ENCODE measurements around the gene EGLN1.
"Not testable (repeated sequence)": the region's sequence is repeated elsewhere in the genome, so short reads cannot be mapped to it uniquely, and the experiment has no call there.

The EGLN1 gene

GRCh38 chr1:231354330-231355020, 67.6 kb downstream of the EGLN1 start:
- Mint-ChIP-seq H3K4me1 (ENCODE audit: low read depth) (peaks cover 10% of the 10 kb centered on the region), H3K36me3 (ENCODE audit: low read depth) (peaks cover 24% of the 10 kb centered on the region), H3K9me3 (no peaks in the 10 kb centered on the region), H3K27me3 (ENCODE audit: low read depth) (no peaks in the 10 kb centered on the region), H3K4me3 (no peak overlapping the region), H3K27ac (no peak overlapping the region)
- DNase-seq (ENCODE audit: low spot score) = no peak

DNA sequence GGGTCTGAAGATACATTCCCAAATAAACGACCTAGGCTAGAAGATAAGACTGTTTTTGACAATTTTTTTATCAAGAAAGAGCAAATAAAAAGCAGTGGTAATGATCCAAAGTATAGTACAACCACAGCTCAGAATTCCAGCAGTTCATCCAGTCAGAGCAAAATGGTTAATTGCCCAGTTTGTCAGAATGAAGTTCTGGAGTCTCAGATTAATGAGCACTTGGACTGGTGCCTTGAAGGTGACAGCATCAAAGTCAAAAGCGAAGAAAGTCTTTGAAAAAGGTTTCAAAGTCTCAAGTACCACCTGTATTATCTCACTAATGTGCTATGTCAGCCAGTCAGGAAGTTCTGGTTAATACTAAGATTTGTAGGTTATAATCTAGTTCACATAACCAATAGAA, 69.0 kb downstream of the EGLN1 start:
- H3K36me3 Mint-ChIP-seq (ENCODE audit: low read depth) = peaks cover 30% of the 10 kb centered on the region
- no peak overlapping the region for H3K27ac Mint-ChIP-seq
- no peak for DNase-seq (ENCODE audit: low spot score)
- H3K27me3 Mint-ChIP-seq (ENCODE audit: low read depth) = no peaks in the 10 kb centered on the region
- H3K9me3 Mint-ChIP-seq = no peaks in the 10 kb centered on the region
- H3K4me3 Mint-ChIP-seq = no peak overlapping the region
- peaks cover 8% of the 10 kb centered on the region for H3K4me1 Mint-ChIP-seq (ENCODE audit: low read depth)

- DNase-seq (ENCODE audit: low spot score) = no peak
- Mint-ChIP-seq H3K27me3 (ENCODE audit: low read depth) (no peaks in the 10 kb centered on the region), H3K27ac (no peak overlapping the region)
These were observed 70.3 kb downstream of the EGLN1 start for GRCh38 chr1:231351816-231352215.

GRCh38 chr1:231348856-231349255, 73.2 kb downstream of the EGLN1 start:
- not testable (repeated sequence) for H3K4me3 Mint-ChIP-seq; H3K27me3 Mint-ChIP-seq (ENCODE audit: low read depth); H3K9me3 Mint-ChIP-seq; H3K4me1 Mint-ChIP-seq (ENCODE audit: low read depth); H3K27ac Mint-ChIP-seq; DNase-seq (ENCODE audit: low spot score)
- H3K36me3 Mint-ChIP-seq (ENCODE audit: low read depth) = peaks cover 33% of the 10 kb centered on the region

More at GRCh38 chr1:231351816-231352215, 70.3 kb downstream of the EGLN1 start:
- Mint-ChIP-seq H3K4me1 (ENCODE audit: low read depth) (peaks cover 5% of the 10 kb centered on the region), H3K36me3 (ENCODE audit: low read depth) (peaks cover 28% of the 10 kb centered on the region), H3K9me3 (no peaks in the 10 kb centered on the region), H3K4me3 (no peak overlapping the region)

- peaks cover under 1% of the 10 kb centered on the region for H3K4me1 Mint-ChIP-seq (ENCODE audit: low read depth)
- no peak for DNase-seq (ENCODE audit: low spot score)
- H3K4me3 Mint-ChIP-seq = no peak overlapping the region
- no peaks in the 10 kb centered on the region for H3K27me3 Mint-ChIP-seq (ENCODE audit: low read depth)
- peaks cover 33% of the 10 kb centered on the region for H3K36me3 Mint-ChIP-seq (ENCODE audit: low read depth)
- H3K9me3 Mint-ChIP-seq = no peaks in the 10 kb centered on the region
- H3K27ac Mint-ChIP-seq = no peak overlapping the region
These were observed 73.6 kb downstream of the EGLN1 start for GRCh38 chr1:231348442-231348841.

- no peak overlapping the region for H3K4me3 Mint-ChIP-seq
- peaks cover 31% of the 10 kb centered on the region for H3K36me3 Mint-ChIP-seq (ENCODE audit: low read depth)
- no peak for DNase-seq (ENCODE audit: low spot score)
- no peaks in the 10 kb centered on the region for H3K9me3 Mint-ChIP-seq
- H3K4me1 Mint-ChIP-seq (ENCODE audit: low read depth) = peaks cover 3% of the 10 kb centered on the region
- H3K27me3 Mint-ChIP-seq (ENCODE audit: low read depth) = no peaks in the 10 kb centered on the region
- H3K27ac Mint-ChIP-seq = no peak overlapping the region
These were observed 74.1 kb downstream of the EGLN1 start for GRCh38 chr1:231347961-231348360.

GRCh38 chr1:231340328-231341013, 81.6 kb downstream of the EGLN1 start:
- Mint-ChIP-seq H3K9me3 (no peaks in the 10 kb centered on the region), H3K27ac (no peak overlapping the region), H3K27me3 (ENCODE audit: low read depth) (peaks cover 3% of the 10 kb centered on the region), H3K4me1 (ENCODE audit: low read depth) (peaks cover 34% of the 10 kb centered on the region), H3K36me3 (ENCODE audit: low read depth) (peaks cover 39% of the 10 kb centered on the region), H3K4me3 (no peak overlapping the region)
- DNase-seq (ENCODE audit: low spot score) = no peak

DNA sequence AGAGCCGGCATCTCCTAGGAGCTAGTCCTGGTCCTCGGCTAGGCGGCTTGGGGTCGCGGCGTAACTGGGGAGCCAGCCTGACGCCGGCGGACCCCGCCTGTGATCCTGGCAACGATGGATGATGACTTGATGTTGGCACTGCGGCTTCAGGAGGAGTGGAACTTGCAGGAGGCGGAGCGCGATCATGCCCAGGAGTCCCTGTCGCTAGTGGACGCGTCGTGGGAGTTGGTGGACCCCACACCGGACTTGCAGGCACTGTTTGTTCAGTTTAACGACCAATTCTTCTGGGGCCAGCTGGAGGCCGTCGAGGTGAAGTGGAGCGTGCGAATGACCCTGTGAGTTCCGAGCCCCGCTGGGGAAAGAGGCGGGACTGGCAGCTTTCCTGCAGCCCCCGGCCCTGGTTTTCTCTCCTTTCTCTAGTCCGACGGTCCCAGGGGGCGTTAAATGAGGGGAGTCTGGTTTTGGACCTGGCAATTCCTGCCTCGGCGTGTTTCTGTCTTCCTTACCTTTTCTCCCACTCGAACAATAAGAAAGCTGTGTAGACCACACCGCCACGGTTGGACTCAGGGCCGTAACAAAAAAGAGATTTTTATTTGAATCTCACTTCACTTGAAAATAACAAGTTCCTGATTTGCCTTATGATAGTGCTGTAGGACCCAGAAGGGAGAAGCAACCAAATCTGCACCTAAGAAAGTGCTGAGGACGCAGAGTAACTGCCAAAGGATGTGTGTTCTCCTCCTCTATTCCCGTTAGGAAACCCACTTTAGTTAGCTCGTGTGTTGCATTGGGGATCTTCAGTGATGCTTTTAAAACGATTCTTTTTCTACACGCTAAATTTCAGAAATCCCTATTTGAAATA, 83.6 kb downstream of the EGLN1 start, which contains the start of gene SPRTN:
Gene SPRTN, plus strand, starts transcription at position 24 of the 859 bp plus-strand sequence. Its CDS starts 91 bp downstream, at position 115.
- no peak for DNase-seq (ENCODE audit: low spot score)
- H3K27ac Mint-ChIP-seq = peak within 1 kb of the TSS; percentile 99
- H3K27me3 Mint-ChIP-seq (ENCODE audit: low read depth) = peaks cover 3% of the 10 kb centered on the region
- peaks cover 43% of the 10 kb centered on the region for H3K36me3 Mint-ChIP-seq (ENCODE audit: low read depth)
- no peaks in the 10 kb centered on the region for H3K9me3 Mint-ChIP-seq
- H3K4me1 Mint-ChIP-seq (ENCODE audit: low read depth) = peaks cover 42% of the 10 kb centered on the region
- H3K4me3 Mint-ChIP-seq = peak within 1 kb of the TSS; percentile 100

DNA sequence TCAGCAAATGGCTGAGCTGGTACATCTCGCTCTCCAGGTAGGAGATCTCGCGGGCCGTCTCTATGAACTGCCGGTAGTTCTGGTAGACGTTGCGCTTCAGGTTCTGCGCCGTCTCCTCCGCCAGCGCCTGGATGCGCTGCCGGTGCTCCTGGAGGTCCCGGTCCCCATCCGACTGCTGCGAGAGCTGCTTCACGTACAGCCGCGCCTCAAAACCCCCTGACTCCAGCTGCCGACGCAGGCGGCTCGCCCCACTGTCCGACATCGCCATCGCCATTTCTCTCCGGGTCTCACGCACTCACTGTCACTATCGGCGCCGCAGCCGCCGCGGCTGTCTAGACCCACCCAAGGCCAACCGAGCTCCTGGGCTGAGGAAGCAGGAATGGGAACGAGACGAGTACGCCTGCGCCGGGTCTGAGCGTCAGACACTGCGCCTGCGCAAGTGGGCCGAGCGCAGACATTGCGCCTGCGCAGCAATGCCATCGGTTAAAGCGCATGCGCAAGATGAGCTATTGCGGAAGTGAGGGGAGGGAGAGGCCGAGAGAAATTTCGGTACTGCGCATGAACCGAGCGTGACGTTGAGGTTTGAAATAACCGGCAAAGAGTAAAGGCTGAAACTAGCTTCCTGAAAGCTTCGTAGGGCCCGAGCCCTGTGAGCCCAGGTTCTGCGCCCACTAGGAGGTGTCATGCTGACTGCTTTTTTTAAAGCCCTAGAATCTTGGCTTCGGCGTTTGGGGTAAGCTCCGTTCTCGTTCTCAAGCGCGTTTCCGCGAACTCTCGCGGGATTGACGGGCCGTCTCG, 84.4 kb downstream of the EGLN1 start, which contains the start of gene EXOC8:
Gene EXOC8, minus strand, starts transcription at position 381 of the 798 bp plus-strand sequence. Its CDS starts 107 bp downstream, at position 274.
- H3K36me3 Mint-ChIP-seq (ENCODE audit: low read depth) = peaks cover 43% of the 10 kb centered on the region
- H3K4me1 Mint-ChIP-seq (ENCODE audit: low read depth) = peaks cover 44% of the 10 kb centered on the region
- peak within 1 kb of the TSS; percentile 99 for H3K27ac Mint-ChIP-seq
- H3K4me3 Mint-ChIP-seq = peak within 1 kb of the TSS; percentile 100
- H3K27me3 Mint-ChIP-seq (ENCODE audit: low read depth) = peaks cover 3% of the 10 kb centered on the region
- DNase-seq (ENCODE audit: low spot score) = peak; percentile 97
- H3K9me3 Mint-ChIP-seq = no peaks in the 10 kb centered on the region

- Mint-ChIP-seq H3K27ac (peak overlapping the region; percentile 99), H3K9me3 (no peaks in the 10 kb centered on the region), H3K4me1 (ENCODE audit: low read depth) (peaks cover 46% of the 10 kb centered on the region), H3K4me3 (peak overlapping the region; percentile 100), H3K27me3 (ENCODE audit: low read depth) (peaks cover 3% of the 10 kb centered on the region), H3K36me3 (ENCODE audit: low read depth) (peaks cover 45% of the 10 kb centered on the region)
- no peak for DNase-seq (ENCODE audit: low spot score)
These were observed 85.0 kb downstream of the EGLN1 start for GRCh38 chr1:231337043-231337471.

- H3K4me3 Mint-ChIP-seq = peak overlapping the region; percentile 100
- DNase-seq (ENCODE audit: low spot score) = no peak
- H3K4me1 Mint-ChIP-seq (ENCODE audit: low read depth) = peaks cover 45% of the 10 kb centered on the region
- H3K27ac Mint-ChIP-seq = peak overlapping the region; percentile 50
- H3K9me3 Mint-ChIP-seq = no peaks in the 10 kb centered on the region
- peaks cover 3% of the 10 kb centered on the region for H3K27me3 Mint-ChIP-seq (ENCODE audit: low read depth)
- peaks cover 45% of the 10 kb centered on the region for H3K36me3 Mint-ChIP-seq (ENCODE audit: low read depth)
These were observed 86.2 kb downstream of the EGLN1 start for GRCh38 chr1:231335663-231336602.

DNA sequence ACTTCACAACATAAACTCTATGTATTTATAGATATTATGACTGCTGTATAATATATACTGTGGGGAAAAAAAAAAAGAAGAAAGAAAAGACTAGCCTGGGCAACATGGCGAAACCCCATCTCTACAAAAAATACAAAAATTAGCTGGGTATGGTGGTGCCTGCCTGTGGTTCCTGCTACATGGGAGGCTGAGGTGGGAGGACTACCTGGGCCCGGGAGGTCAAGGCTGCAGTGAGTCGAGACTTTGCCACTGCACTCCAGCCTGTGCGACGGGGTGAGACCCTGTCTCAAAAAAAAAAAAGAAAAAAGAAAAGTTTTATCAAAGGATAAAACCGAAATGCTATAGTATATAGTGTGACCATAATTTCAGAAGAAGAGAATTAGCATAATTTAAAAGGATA, 87.1 kb downstream of the EGLN1 start:
- Mint-ChIP-seq H3K27ac (no peak overlapping the region), H3K4me1 (ENCODE audit: low read depth) (peaks cover 38% of the 10 kb centered on the region), H3K4me3 (peak overlapping the region; percentile 66), H3K9me3 (no peaks in the 10 kb centered on the region), H3K27me3 (ENCODE audit: low read depth) (peaks cover 3% of the 10 kb centered on the region), H3K36me3 (ENCODE audit: low read depth) (peaks cover 39% of the 10 kb centered on the region)
- no peak for DNase-seq (ENCODE audit: low spot score)

All from T-helper 2 cell treated with Interferon-gamma antibody and Interleukin-4, amounts not matched to agents 5 μg/mL and 100 μg/mL, for 36 hours (primary cell).